RWPE1 (cell line): Measurements from ENCODE around the gene SLC7A14.

ENCODE experiments used
- CTCF ChIA-PET: fragments of 350-600 bp; sonication (Branson Sonifier 250); formaldehyde crosslinking; extraction: SDS; loops from one replicate; lab custom pipeline; 2021; lab: Yijun Ruan, JAX
- POLR2A ChIA-PET: fragments of 400-600 bp; formaldehyde crosslinking; extraction: SDS; loops from one replicate; lab custom pipeline; 2020; ENCODE audit warnings: antibody characterized with exemption; ENCODE audit not compliant: low non-redundant PET; lab: Yijun Ruan, JAX
- DNase-seq: peaks from one replicate; pipeline ENCODE4 v3.0.0; 2012; ENCODE audit warnings: low spot score
- H3K27ac ChIP-seq: fragments of 450-650 bp; 2 replicates; pipeline ENCODE4 v1.5.1; 2017
- TF ChIP-seq, protein P1 (sequence below): fragments of 450-650 bp; conservative IDR thresholded peaks from 2 replicates; pipeline ENCODE4 v1.5.1; 2017; ENCODE audit warnings: low read depth, mild to moderate bottlenecking

SLC7A14 gene

DNA sequence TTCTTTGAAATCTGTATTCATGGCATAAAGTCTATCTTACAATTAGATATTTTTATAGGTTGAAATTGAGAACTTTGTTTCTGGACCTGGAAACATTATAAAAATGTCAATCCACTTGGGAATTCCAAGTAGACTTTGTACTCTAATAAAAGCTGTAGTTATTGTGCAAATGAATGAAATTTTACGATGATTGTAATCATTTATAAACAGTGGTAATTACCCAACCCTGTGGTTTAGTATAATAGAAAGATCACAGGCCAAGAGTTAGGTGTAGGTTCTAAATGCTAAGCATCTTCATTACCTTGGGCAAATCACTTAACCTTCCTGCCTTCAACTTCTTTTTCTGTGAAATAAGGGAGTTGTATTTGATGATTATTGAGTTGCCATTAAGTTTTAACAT lies 13.2 kb upstream of the SLC7A14 start:
- TF ChIP-seq, protein P1, sequence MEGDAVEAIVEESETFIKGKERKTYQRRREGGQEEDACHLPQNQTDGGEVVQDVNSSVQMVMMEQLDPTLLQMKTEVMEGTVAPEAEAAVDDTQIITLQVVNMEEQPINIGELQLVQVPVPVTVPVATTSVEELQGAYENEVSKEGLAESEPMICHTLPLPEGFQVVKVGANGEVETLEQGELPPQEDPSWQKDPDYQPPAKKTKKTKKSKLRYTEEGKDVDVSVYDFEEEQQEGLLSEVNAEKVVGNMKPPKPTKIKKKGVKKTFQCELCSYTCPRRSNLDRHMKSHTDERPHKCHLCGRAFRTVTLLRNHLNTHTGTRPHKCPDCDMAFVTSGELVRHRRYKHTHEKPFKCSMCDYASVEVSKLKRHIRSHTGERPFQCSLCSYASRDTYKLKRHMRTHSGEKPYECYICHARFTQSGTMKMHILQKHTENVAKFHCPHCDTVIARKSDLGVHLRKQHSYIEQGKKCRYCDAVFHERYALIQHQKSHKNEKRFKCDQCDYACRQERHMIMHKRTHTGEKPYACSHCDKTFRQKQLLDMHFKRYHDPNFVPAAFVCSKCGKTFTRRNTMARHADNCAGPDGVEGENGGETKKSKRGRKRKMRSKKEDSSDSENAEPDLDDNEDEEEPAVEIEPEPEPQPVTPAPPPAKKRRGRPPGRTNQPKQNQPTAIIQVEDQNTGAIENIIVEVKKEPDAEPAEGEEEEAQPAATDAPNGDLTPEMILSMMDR = no peak
- POLR2A ChIA-PET = no interaction called here
- no peak overlapping the region for H3K27ac ChIP-seq
- no peak for DNase-seq
- CTCF ChIA-PET = no interaction called here

DNA sequence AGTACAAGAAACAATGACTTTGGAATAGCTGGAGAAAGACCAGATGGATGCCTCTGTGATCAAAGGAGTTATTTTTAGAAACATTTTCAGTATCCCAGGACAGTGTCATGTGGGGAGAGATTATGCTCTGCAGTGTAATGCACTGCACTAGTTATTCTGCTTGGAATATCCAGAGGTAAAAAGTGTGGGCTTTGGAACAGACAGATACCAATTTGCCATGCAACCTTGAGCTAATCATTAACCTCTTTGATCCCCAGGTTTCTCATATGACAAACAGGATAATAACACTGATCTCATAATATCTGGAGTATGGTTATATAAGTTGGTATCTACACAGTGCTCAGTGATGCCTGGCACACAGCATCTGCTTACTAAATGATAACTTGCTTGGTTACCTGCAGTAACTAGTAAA lies 12.2 kb upstream of the SLC7A14 start:
- ChIA-PET CTCF (interaction anchor here (0.6 kb wide), 1 partner anchor 41 kb away, joined by 3 read pairs; no protein-coding TSS in a partner anchor), POLR2A (no interaction called here)
- DNase-seq = no peak
- TF ChIP-seq, protein P1 = no peak
- no peak overlapping the region for H3K27ac ChIP-seq

DNA sequence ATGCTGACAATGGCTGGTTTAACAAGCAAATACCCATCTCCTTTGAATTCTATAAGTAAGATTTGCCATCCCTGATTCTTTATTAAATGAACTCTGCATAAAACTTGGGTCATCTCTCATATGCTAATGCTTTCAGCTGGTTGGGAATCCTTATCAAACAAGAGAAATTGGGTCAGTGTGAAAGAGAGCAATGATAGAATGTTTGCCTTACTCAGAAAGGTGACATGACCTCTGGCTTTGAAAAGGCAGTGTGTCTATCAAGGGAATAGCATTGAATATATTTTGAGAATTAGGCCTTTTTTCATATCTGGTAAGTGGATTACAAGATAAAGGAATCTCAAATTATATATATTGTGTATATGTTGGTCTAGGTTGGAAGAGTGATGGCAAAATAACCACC lies 8.7 kb upstream of the SLC7A14 start:
- no peak for DNase-seq
- POLR2A ChIA-PET = no interaction called here
- CTCF ChIA-PET = no interaction called here
- H3K27ac ChIP-seq = no peak overlapping the region
- TF ChIP-seq, protein P1 = no peak

DNA sequence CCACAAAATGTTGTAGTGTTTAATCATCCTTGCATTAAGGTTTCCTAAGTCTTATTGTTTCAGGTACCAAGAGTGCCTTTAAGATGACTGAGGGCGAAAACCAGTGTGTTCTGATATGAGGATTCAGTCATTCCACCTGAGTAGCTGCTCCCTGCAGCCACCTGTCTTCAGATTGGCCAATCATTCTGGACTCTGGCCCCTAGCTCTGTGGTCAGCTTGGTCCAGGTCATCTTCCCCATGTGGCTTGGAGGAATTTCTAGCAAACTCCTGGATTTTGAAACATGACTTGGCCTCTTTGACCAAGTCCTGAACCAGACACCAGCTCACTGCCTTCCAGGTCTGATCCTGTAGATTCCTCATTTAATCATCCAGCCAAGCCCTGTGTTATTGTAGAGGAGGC lies 7.8 kb upstream of the SLC7A14 start:
- no peak overlapping the region for H3K27ac ChIP-seq
- CTCF ChIA-PET = interaction anchor here (0.6 kb wide), 1 partner anchor 21 kb away, joined by 4 read pairs; no protein-coding TSS in a partner anchor
- TF ChIP-seq, protein P1 = no peak
- no peak for DNase-seq
- POLR2A ChIA-PET = no interaction called here

DNA sequence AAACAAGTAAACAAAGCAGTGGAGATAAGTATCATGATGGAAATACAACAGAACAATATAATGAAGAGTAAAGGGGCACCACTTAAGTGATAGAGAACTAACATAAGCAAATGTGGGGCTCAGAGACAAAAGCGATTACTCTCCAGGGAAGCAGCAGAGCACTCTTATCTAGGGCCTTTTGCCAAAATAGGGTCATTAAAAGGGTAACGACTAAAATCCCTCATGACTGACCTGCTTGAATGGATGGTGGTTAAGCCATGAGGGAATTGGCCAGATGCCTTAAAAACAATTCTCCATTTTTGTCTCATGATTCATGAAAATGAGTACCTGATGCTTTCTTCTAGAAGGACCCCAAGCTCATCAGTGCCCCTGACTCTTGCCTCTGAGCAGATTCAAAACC lies 3.2 kb upstream of the SLC7A14 start:
- TF ChIP-seq, protein P1 = no peak
- POLR2A ChIA-PET = no interaction called here
- no peak overlapping the region for H3K27ac ChIP-seq
- DNase-seq = no peak
- CTCF ChIA-PET = no interaction called here

DNA sequence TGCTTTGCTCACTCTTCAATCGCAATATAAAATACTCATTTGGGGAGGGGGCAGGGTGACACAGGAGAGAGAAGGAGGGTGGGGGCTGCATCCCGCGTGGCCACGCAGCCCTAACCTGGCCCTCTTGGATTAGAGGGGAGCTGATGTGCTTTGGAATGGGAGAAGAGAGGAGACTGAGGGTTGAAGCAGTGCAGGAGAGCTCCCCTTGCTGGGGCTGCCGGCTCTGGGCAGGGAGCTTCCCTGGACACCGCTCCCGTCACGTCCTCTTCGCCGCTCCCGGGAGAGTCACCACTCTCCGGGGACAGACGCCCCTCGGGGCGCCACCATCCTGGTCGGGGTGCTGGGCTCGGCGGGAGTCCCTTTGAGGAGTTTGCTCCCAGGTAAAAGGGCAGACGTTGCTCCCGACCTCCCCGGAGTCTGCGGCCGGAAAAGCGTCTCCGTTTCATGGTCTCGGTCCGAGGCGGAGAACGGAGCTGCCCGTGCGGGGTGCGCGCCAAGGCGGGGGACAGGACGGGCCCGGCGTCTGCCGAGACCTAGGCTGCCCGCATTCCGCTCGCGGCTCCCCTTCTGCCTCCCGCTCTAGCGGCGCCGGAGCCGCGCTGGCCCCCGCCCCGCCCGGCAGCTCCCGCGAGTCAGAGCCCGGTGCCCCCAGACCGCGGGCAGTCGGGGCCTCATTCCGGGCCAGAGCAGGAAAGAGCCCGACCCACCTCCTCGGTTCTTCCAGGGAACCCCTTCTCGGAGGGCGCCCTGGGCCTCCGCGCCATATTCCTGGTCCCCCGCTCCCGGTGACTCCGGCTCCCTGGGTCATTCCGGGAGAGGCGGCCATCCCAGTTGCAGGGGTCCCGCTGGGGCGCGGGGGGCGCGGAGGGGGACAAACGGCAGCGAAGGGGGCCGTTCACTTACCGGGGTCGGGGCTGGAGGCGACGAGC lies 603 bp downstream of the SLC7A14 start:
- no peak overlapping the region for H3K27ac ChIP-seq
- CTCF ChIA-PET = interaction anchor here (1.0 kb wide), 2 partner anchors 174 to 283 kb away, joined by 3 to 5 read pairs; no protein-coding TSS in a partner anchor
- POLR2A ChIA-PET = interaction anchor here (0.5 kb wide), 1 partner anchor 284 kb away, joined by 3 read pairs; no protein-coding TSS in a partner anchor
- DNase-seq = no peak
- TF ChIP-seq, protein P1 = no peak
